GM23338 (cell line): ENCODE data around the gene PLAGL1. TPM values are rescaled to one million over a fixed set of nuclear protein-coding genes. Genes with fewer than 3 reads are reported as not detected.

Experiments used
- ATAC-seq: fragments of 200-7000 bp; cut with Tn5 transposase; 3 replicates; pipeline ENCODE4 v1.9.1; 2020
- DNase-seq: peaks from one replicate; pipeline ENCODE4 v3.0.0-alpha.2; 2015; ENCODE audit warnings: low spot score
- H2AFZ ChIP-seq: fragments of 200-600 bp; sonication (generic); 2 replicates; pipeline ENCODE4 v1.8.0; 2016; ENCODE audit warnings: antibody characterized with exemption, mild to moderate bottlenecking, moderate library complexity
- H3F3A ChIP-seq: fragments of 200-600 bp; sonication (generic); replicated peaks from 2 replicates; pipeline ENCODE4 v1.8.0; 2017; ENCODE audit warnings: antibody characterized with exemption, mixed run types, low read depth
- H3K27ac ChIP-seq: fragments of 200-600 bp; sonication (generic); 2 replicates; pipeline ENCODE4 v1.6.1; 2016; ENCODE audit warnings: low read depth
- H3K27me3 ChIP-seq: fragments of 200-600 bp; sonication (generic); 2 replicates; pipeline ENCODE4 v1.8.0; 2016; ENCODE audit warnings: mild to moderate bottlenecking, mixed run types, moderate library complexity; ENCODE audit not compliant: insufficient read depth
- H3K36me3 ChIP-seq: fragments of 200-600 bp; sonication (generic); 2 replicates; pipeline ENCODE4 v1.8.0; 2016; ENCODE audit warnings: mild to moderate bottlenecking; ENCODE audit not compliant: insufficient read depth
- H3K4me1 ChIP-seq: fragments of 200-600 bp; sonication (generic); 2 replicates; pipeline ENCODE4 v1.8.0; 2016; ENCODE audit warnings: mild to moderate bottlenecking, moderate library complexity; ENCODE audit not compliant: insufficient read depth
- H3K4me2 ChIP-seq: fragments of 200-600 bp; sonication (generic); 2 replicates; pipeline ENCODE4 v1.7.1; 2017; ENCODE audit warnings: mixed run types
- H3K4me3 ChIP-seq: fragments of 200-600 bp; sonication (generic); 2 replicates; pipeline ENCODE4 v1.6.1; 2016; ENCODE audit warnings: mixed run types
- H3K79me2 ChIP-seq: fragments of 200-600 bp; sonication (generic); replicated peaks from 2 replicates; pipeline ENCODE4 v1.8.0; 2017; ENCODE audit warnings: mild to moderate bottlenecking; ENCODE audit not compliant: insufficient read depth
- H3K9me2 ChIP-seq: fragments of 200-600 bp; sonication (generic); 2 replicates; pipeline ENCODE4 v1.8.0; 2017; ENCODE audit not compliant: insufficient read depth
- H4K20me1 ChIP-seq: fragments of 200-600 bp; sonication (generic); replicated peaks from 2 replicates; pipeline ENCODE4 v1.8.0; 2017; ENCODE audit warnings: mild to moderate bottlenecking; ENCODE audit not compliant: insufficient read depth
- H3K27ac Mint-ChIP-seq: 2 replicates; pipeline ENCODE4 v1.8.0; 2020; ENCODE audit warnings: inconsistent platforms, mild to moderate bottlenecking, moderate library complexity, mixed read lengths
- H3K27me3 Mint-ChIP-seq: 3 replicates; pipeline ENCODE4 v1.8.0; 2022; ENCODE audit warnings: low read depth, mild to moderate bottlenecking, moderate library complexity, mixed read lengths, inconsistent platforms; ENCODE audit not compliant: insufficient read depth, poor library complexity
- H3K36me3 Mint-ChIP-seq: 3 replicates; pipeline ENCODE4 v1.8.0; 2021; ENCODE audit warnings: low read depth, mild to moderate bottlenecking, inconsistent platforms, moderate library complexity, mixed read lengths
- H3K4me1 Mint-ChIP-seq: 3 replicates; pipeline ENCODE4 v1.8.0; 2020; ENCODE audit warnings: mild to moderate bottlenecking, inconsistent platforms, mixed read lengths
- H3K4me3 Mint-ChIP-seq: 3 replicates; pipeline ENCODE4 v1.8.0; 2021; ENCODE audit warnings: moderate library complexity, mild to moderate bottlenecking, inconsistent platforms, mixed read lengths
- H3K9me3 Mint-ChIP-seq: 3 replicates; pipeline ENCODE4 v1.8.0; 2020; ENCODE audit warnings: moderate library complexity, mild to moderate bottlenecking, inconsistent platforms, mixed read lengths
- EZH2phosphoT487 ChIP-seq: fragments of 200-600 bp; sonication (generic); IDR thresholded peaks from one replicate; pipeline ENCODE4 v1.8.1; 2018; ENCODE audit warnings: antibody characterized with exemption; ENCODE audit not compliant: unreplicated experiment
- JUNB ChIP-seq: IDR thresholded peaks from one replicate; pipeline ENCODE4 v1.6.1; 2016; ENCODE audit warnings: antibody characterized with exemption; ENCODE audit not compliant: unreplicated experiment
- NANOG ChIP-seq: IDR thresholded peaks from 2 replicates; pipeline ENCODE4 v1.6.1; 2016; ENCODE audit warnings: antibody characterized with exemption, borderline replicate concordance
- STAT1 ChIP-seq: IDR thresholded peaks from one replicate; pipeline ENCODE4 v1.6.1; 2016; ENCODE audit warnings: antibody characterized with exemption; ENCODE audit not compliant: unreplicated experiment
- ZNF462 ChIP-seq: fragments of 250-450 bp; sonication (Bioruptor Pico); IDR thresholded peaks from 2 replicates; pipeline ENCODE4 v1.5.0; 2020; ENCODE audit warnings: mild to moderate bottlenecking, moderate library complexity
- polyA plus RNA-seq: library from polyadenylated mRNA; unstranded; fragments of >200 nt; fragmentation: Nextera tagmentation; extraction: Ambion mirVana; gene quantifications from 2 replicates; pipeline ENCODE4 v1.2.1, GENCODE V29; 2016
- total RNA-seq: library from RNA; depleted of rRNA; stranded (reverse); fragments of >200 nt; shearing (Covaris generic); gene quantifications from 2 replicates; pipeline ENCODE4 v1.2.3, GENCODE V29; 2014
- TF ChIP-seq, protein P1 (sequence below), 2 experiments: fragments of 200-600 bp in 1 of 2; sonication (generic) in 1 of 2; conservative IDR thresholded peaks; 2 replicates each; pipeline versions ENCODE4 v1.5.1 to v1.6.1; 2016 to 2017; ENCODE audit warnings: antibody characterized with exemption in 2 of 2, low read depth in 2 of 2, mild to moderate bottlenecking in 2 of 2, moderate library complexity in 1 of 2

PLAGL1 gene
- total and polyA plus RNA-seq, 2 experiments from 2014 or later: 0.90 to 1.7 TPM

DNA sequence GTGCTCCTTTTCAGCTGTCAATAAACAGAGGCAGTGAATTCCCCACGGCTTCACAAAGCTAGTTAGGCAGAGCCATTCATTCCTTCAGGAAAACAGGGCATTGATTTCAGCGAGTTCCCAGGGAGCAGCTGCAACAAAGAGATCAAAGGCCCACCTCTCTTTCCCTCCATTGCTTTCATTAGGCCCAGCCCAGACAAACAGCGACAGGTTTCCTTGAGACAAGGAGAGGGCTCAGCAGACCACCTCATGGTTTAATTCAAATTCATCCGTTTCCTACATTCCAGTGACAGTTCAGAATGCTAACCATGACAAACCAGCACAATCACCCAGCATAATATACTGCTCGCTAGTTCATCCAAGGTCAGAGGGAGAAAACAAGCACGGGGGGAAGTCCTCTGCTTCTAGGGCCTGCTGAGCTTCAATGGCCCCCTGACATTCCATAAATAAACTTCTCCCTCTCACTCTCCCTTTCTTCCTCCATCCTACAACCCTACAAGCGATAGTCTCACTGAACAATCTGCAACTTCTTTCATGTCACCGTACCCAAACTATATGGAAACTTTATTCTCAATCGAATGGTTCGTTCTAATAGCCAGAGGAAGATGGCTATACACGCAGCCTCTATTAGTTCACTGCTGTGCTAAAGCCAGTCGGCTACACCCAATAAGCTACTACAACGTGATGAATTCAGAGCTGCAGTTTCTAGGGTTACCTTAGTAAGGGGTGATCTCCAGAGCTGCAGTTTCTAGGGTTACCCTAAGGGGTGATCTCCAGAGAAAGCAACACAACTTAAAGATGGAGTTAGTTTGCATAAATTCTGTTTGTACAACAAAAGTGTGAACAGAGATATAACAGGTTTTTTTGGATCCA lies 34.7 kb downstream of the PLAGL1 start:
- no peaks in the 10 kb centered on the region for H3K79me2 ChIP-seq
- H4K20me1 ChIP-seq: 0 out of 2 replicates have a peak, but pooled peaks cover 3% of the 10 kb centered on the region
- Mint-ChIP-seq H3K9me3 (no peaks in the 10 kb centered on the region), H3K4me1 (peaks cover 47% of the 10 kb centered on the region), H3K4me3 (peak overlapping the region; percentile 59), H3K27ac (no peak overlapping the region), H3K36me3 (no peaks in the 10 kb centered on the region), H3K27me3 (peaks cover 84% of the 10 kb centered on the region)
- no peaks in the 10 kb centered on the region for H3F3A ChIP-seq
- H2AFZ ChIP-seq: no peak overlapping the region
- no peak for TF ChIP-seq STAT1
- TF ChIP-seq EZH2phosphoT487: no peak
- TF ChIP-seq ZNF462: peak; percentile 62
- peak; percentile 72; the same call in 1 of the 2 replicates for TF ChIP-seq NANOG
- TF ChIP-seq, protein P1, sequence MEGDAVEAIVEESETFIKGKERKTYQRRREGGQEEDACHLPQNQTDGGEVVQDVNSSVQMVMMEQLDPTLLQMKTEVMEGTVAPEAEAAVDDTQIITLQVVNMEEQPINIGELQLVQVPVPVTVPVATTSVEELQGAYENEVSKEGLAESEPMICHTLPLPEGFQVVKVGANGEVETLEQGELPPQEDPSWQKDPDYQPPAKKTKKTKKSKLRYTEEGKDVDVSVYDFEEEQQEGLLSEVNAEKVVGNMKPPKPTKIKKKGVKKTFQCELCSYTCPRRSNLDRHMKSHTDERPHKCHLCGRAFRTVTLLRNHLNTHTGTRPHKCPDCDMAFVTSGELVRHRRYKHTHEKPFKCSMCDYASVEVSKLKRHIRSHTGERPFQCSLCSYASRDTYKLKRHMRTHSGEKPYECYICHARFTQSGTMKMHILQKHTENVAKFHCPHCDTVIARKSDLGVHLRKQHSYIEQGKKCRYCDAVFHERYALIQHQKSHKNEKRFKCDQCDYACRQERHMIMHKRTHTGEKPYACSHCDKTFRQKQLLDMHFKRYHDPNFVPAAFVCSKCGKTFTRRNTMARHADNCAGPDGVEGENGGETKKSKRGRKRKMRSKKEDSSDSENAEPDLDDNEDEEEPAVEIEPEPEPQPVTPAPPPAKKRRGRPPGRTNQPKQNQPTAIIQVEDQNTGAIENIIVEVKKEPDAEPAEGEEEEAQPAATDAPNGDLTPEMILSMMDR (conservative IDR thresholded peaks at IDR 0.05; ENCODE audit: low read depth in 2 of 2): no peak
- TF ChIP-seq JUNB: no peak
- H3K9me2 ChIP-seq: no peaks in the 10 kb centered on the region
- peaks cover 96% of the 10 kb centered on the region for H3K27me3 ChIP-seq
- ATAC-seq (peak; percentile 92), DNase-seq (peak; percentile 96)
- H3K4me1 ChIP-seq: peaks cover 59% of the 10 kb centered on the region
- no peaks in the 10 kb centered on the region for H3K36me3 ChIP-seq
- H3K4me2 ChIP-seq: peak overlapping the region; percentile 52
- H3K27ac ChIP-seq: no peak overlapping the region
- H3K4me3 ChIP-seq: peak overlapping the region; percentile 24
